GM19452 (cell line): ENCODE measurements around the gene CNIH3.
"Not testable (repeated sequence)": the region's sequence is repeated elsewhere in the genome, so short reads cannot be mapped to it uniquely, and the experiment has no call there.

Source experiments
- ATAC-seq: cut with Tn5 transposase; IDR thresholded peaks from one replicate; pipeline ENCODE4 v1.9.1; 2021; ENCODE audit not compliant: unreplicated experiment

The CNIH3 gene

DNA sequence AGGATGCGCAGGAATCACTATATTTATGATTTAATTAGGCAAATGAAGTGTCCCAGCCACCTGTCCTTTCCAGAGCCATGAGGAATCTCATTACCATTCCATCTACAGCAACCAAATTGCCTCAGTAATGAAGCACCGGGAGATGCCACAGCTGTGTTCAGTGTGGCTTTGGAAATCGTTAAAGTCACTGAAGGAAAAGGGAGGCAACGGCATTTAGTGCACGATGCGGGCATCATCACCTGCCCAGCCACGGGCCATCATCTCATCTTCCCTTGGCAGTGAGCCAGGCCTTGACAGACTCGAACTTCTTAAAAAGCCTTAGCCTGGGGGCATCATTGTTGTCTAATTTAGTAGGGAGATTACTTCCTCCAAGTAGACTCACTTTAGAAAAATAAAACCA lies 67.8 kb downstream of the CNIH3 start:
- no peak for ATAC-seq

DNA sequence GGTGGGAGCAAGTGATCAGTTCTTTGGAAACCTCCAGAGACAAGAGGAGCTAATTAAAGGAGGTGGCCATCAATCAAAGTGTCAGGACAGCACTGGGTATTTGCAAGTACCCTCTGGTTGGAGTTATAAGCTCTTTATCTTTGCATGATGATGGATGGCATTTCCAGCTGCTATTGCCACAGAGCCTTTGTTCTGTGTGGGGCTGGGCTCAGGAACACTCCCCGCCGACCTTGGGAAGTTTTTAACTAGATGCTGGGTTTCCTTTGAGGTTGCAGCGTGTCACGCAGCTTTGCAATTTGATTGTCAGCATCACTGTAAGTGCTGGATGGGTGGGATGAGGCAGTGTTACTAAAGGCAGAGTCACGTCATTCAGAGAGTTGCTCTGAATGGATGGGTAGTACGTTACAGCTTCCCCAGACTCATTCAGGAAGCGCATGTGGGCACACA lies 68.9 kb downstream of the CNIH3 start:
- no peak for ATAC-seq

DNA sequence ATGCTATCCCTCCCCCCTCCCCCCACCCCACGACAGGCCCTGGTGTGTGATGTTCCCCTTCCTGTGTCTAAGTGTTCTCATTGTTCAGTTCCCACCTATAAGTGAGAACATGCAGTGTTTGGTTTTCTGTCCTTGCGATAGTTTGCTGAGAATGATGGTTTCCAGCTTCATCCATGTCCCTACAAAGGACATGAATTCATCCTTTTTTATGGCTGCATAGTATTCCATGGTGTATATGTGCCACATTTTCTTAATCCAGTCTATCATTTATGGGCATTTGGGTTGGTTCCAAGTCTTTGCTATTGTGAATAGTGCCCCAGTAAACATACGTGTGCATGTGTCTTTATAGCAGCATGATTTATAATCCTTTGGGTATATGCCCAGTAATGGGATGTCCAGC lies 70.0 kb downstream of the CNIH3 start:
- not testable (repeated sequence) for ATAC-seq

DNA sequence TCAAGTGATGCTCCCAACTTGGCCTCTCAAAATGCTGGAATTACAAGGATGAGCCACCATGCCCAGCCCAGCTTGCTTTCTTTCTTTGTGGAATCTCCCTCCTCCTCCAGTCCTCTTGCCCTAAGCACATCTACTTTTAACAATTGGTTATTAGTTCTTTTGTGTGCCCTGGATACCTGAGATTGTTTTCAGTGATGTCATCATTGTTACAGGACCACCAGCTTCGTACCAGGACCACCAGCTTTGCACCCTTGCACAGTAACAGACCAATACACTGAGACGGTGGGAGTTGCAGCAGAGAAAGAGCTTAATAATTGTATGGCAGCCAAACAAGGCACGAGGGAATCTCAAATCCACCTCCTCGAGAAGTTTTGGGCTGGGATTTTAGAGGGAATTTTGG lies 71.3 kb downstream of the CNIH3 start:
- no peak for ATAC-seq

DNA sequence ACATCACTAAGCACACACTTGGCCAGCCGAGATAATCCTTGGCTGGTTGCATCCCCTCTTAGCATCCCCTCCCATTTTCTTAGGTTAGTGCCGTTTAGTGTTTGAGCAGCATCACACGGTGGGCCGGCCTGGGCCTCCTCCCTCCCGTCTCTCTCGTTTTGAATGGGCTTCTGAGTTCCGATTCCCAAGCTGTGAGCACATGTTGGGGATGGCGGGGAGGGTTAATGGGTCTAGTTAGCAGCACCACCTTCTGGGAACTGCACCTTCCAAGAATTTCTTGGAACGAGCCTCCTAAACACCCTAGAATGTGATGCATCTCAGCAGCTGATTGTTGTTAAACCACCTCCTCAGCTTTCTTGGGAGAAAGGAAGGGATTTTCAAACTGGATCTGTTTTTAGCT lies 73.3 kb downstream of the CNIH3 start:
- no peak for ATAC-seq

DNA sequence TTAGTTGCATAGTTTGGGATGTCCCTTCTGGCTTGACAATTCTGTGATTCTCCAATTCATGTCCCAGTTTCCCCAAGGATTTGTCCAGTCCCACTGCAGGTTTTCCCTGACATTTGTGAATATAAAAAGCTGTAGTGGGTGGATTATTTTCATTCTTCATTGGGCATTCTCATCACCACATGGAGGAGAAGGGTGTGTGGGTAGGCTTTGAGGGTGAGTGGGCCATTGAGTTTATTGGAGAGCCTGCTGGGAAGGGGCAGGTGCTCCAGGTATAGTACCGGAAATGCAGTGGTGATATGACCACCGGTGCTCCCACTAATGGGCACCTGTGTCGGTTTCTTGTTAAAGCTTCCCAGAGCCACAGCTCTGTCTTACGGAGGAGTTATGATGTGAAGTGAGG lies 74.5 kb downstream of the CNIH3 start:
- ATAC-seq, result no peak

DNA sequence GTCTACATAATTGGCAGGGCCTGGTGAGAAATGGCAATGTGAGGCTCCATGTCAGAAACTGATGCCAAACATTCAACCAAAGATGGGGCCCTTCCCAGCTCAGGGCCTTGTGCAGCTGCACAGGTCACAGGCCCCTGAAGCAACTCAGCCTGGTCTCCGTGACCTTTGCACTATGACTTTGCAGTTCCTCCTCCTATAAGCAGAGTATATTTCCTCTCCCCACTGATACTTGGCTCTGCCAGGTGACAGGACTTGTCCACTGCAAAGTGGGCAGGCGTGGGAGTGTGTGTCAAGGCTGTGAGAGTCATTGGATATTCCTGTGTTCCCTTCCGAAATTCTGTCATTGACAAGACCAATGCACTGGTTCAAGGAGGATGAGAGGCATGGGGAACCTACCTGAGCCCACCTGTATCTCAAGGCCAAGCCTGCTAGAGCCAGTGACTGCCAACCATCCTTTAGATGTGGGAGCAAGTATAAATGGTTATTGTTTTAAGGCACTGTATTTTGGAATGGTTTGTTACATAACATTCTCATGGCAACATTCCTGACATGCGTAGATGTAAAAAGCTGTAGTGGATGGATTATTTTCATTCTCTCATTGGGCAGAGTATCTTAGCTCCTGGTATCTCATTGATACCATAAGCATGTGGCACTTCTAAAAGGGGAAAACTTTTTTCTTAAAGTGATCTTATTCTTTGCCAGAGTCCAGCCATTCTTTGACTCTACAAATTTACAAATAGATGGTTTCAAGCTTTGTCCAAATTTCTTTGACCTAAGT lies 75.2 kb downstream of the CNIH3 start:
- ATAC-seq, result no peak

DNA sequence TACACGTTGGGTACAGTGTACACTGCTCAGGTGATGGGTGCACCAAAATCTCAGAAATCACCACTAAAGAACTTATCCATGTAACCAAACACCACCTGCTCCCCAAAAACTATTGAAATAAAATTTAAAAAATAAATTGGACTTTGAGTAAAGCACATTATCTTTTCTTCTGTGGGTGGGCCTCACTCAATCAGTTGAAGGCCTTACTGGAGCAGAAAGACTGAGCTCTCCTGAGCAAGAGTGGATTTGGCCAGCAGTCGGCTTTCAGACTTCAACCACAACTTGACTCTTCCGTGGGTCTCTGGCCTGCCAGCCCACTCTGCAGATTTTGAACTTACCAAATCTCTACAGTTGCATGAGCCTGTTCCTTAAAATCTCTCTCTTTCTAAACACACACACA lies 78.9 kb downstream of the CNIH3 start:
- no peak for ATAC-seq

DNA sequence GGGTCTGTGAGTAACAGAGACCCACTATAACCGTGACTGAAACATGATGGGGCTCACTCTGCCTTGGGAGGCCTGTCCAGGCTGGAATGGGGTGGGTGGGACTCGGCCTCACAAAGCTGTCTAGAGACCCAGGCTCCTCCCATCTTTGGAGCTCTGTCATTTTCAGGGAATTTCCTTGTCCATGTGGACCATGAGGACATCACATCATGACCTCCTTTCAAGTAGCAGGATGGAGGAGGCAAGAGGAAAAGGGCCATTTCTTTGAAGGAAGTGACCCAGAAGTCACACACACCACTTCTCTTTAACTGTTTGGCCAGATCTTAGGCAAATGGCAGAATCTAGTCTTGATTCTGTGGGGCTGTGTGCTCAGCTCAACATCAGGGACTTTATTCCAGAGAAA lies 79.9 kb downstream of the CNIH3 start:
- ATAC-seq, result no peak

DNA sequence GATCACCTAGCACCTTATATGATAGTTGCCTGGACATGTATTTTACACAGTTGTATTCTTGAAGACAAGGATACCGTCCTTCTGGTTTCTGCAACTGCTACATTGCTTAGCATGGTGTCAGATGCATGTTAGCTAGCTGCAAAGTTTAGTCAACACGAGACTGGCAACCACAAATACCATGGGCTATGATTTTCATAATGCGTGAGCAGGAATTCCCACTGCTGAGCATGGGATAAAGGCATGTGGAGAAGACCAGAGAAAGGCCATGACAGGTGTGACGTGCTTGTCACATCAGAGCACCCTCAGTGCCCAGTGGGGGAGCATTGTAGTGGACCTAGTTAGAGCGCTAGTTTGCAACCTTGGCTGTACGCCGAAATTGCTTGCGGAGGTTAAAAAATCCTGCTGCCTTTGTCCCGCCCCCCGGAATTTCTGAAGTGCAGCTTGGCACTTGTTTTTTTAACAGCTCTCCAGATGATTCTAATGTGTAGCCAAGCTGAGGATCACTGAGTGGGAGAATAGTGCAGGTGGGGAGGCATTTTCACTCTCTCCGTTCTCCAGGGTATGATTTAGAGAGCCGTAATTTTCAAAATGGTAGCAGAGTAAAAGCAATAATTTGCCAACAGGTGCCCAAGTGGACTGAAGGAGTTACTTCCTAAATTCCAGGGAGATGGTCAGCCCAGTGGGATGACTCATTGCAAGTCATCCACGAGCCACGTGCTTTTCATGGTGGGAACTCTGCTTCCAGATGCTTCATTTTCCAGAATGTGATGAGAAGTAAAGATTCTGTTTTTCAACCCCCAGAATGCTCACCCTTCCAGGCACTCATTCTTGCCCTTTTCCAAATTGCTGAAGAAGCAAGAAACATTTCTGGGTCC lies 81.0 kb downstream of the CNIH3 start:
- ATAC-seq, result no peak

DNA sequence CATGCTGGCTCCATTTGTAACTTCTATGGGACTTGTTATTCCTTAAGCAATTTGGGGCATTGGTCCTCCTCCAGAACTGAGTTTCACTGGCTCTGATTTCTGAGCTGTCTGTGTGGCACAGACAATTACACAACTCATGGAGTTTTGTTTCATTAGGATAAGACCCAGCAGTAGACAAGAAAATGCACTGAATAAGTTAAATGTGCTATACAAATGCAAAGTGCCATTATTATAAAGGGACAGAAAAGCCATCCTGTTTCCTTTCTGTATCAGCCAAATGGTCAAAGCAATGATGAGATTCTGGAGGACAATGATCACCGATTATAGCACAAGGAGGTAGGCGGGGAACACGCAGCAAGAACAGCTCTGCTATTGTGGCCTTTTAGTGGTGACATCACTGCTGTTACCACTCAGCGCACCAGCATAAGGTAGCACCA lies 81.9 kb downstream of the CNIH3 start:
- ATAC-seq, result no peak

DNA sequence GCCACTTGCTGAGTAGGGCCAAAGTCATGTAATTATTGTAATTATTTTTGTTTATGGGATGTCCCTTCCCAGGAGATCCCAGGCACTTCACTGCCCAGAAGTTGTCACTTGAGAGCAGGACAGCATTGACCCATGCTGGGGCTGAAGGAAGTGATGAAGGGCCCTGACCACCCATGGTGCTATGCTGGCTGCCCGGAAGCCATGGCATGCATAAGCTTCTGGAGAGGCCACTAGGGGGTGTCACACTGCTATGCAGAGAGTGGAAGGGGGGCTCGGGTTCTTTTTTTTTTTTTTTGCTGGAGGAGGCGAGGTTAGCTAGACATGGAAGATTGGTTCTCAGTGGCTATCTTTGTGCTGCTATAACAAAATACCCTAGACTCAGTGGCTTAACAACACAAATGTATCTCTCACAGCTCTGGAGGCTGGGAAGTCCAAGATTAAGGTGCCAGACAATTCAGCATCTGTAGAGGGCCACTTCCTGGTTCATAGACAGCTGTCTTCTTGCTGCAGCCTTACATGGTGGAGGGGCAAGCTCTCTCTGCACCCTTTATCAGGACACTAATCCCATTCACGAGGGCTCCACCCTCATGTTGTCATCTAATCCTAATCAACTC lies 84.9 kb downstream of the CNIH3 start:
- ATAC-seq, result no peak

DNA sequence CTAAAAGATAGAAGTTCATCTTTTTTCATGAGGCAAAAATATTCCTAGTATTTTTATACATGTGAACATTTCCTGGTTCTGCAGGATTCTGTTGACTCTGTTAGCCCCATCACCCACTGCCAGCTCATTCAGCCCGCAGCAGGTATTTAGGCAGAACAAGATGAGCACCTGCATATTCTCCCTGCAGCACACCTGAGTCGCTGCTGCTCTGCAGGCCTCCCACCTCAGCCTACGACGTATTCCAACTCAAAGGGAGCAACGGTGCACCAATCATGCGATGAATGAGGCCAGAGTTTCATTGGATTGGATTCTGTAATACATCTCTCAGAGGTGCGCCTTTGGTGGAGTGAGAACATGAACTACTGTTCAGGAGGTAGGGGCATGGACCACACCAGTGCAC lies 87.6 kb downstream of the CNIH3 start:
- no peak for ATAC-seq

DNA sequence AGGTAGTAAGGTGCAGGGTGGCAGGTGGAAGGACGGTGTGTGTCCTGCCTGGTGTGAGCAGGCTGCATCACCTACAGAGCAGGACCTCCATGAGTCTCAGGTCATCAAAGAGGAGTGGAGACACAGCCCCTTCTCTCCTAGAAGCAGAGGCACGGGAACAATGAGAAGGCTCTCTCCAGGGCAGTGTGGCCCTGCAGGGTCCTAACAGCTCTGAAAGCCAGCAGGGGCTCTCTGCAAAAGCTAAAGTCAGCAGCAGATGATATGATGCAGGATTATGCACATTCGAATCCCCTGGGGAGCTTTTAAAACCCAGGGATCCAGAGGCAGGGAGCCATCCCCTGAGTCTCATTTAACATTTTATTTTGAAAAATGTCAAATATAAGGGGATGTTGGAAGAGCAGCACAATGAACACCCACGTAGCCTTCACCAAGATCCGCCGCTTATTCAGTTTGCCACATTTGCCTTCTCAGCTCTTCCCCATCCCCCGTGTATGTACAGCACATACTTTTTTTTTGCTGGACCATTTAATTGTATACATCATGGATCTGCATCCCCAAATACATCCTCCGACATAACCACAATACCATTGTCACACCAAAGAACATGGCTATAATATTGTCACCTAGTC lies 88.1 kb downstream of the CNIH3 start:
- no peak for ATAC-seq

DNA sequence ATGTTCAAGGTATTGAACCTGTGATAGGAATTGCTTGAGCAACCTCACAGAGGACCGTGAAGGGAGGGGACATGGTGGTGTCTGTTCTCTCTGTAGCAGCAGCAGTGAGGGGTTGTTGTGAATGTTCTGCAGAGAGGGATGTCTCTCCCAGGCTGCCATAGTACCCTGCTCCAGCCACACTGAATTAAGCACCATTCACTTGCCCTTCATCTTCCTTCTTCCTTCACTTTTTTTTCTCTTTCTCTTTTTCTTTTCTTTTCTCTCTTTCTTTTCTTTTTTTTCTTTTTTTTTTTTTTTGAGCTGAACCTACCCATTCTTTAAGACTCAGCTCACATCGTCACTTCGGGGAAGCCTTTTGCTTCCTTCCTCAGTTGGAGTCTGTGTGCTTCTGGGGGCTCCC lies 89.5 kb downstream of the CNIH3 start:
- no peak for ATAC-seq

DNA sequence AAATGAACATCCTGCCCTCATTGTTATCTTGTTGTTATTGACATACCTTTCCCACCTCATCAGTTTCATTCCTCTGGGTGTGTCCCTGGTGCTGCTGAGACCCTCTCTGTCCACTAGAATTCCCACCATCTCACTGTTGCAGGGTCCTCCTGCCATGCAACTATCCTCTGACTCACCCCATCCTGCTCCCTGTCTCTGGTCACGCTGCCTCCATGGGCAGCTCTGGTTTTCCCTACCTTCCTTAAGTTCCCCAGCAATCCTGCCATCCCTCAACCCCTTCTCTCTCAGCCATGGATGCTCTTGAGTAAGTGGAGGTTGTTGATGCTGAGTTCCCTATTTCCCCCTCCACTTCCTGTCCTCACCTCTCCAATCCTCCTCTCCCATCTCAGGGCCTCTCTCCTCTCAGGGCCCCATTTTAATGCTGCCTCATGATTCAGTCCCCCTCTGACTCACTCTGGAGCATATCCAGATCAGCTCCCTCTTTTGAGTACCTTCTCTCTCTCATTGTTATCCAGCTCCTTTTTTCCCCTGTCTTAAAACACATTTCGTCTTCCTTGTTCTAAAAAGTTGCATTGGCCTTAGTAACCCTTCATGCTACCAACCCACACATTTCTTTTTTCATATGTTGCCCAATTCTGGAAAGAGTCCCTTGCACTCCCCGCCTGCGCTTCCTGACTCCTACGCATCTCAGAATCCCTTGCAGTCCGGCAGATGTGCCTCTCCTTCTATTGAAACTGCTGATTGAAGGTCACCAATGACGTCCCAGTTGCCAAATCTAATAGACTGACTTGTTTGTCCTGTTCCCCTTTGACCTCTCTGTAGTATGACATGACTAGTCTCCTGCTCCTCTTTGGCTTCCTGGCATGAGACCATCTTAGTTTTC lies 92.0 kb downstream of the CNIH3 start:
- no peak for ATAC-seq

DNA sequence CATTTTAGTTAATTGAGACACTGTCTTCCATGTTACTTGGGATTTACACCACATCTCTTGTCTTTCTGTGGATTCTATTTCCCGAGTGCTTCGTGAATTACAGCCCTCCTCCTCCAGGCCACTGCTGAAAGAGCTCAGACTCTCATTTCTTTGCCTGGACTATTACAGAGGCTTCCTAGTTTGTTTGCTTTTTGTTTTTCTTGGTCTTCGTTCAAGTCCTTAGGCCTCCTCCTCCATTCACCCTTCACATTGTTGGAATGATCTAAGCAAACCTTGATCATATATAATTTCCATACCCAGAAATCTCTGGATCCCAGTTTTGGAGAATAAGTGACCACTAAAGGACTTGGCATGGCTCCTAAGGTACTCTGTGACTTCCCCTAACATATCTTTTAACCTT lies 94.1 kb downstream of the CNIH3 start:
- no peak for ATAC-seq

DNA sequence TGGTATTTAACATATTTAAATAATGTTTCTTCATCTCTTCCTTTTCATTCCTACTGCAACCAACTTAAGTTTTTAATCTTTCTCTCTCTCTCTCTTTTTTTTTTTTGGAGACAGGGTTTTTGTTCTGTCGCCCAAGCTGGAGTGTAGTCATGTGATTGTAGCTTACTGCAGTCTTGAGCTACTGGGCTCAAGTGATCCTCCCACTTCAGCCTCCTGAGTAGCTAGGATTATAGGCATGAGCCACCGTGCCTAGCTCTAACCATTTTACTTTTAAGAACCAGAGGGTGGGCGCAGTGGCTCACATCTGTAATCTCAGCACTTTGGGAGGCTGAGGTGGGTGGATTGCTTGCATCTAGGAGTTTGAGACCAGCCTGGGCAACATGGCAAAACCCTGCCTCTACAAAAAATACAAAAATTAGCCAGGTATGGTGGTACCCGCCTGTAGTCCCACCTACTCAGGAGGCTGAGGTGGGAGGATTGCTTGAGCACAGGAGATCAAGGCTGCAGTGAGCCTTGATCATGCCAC lies 95.2 kb downstream of the CNIH3 start:
- ATAC-seq, result not testable (repeated sequence)

DNA sequence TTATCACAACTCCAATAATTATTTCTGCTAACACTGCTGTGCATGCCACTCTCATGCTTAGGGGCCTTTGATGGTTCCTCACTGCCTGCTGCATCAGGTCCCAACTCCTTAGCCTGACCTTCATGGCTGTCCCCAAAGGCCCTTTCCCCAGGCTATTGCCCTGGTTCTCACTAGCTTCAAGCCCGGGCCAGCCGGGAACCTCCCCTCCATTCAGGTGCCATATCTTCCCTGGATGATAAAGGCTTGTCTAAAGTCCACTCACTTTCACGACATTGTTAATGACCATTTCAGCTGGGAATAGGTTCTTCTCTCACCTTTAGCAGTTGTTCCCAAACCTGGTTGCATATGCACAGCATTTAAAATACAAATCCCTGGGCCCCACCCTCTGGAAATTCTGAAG lies 95.8 kb downstream of the CNIH3 start:
- ATAC-seq, result no peak

DNA sequence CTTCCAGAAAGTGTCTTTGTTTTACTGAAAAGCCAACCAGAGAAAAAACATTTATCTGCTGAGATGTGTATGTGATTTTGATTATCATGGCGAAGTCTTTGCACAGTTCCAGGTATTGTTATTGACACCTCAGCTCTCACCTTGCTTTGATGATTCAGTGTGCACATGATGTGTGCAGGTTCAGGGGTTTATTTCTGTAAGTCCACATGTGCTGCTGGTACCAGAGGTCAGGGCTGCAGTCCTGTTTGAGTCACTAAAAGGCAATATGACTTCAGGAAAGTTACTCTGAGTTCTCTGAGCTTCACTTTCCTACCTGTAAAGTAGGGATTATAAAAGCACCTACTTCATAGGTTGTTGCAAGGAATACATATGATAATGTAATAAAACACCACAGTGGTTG lies 97.1 kb downstream of the CNIH3 start:
- ATAC-seq, result no peak
